C1 segment of cervical spinal cord (tissue), 14 donors: ENCODE results near the gene KCNF1.

Experiments used
- DNase-seq, 14 donors: peaks; one replicate each; lab custom pipeline; 2025; lab: John Stamatoyannopoulos, UW

Gene KCNF1

DNA sequence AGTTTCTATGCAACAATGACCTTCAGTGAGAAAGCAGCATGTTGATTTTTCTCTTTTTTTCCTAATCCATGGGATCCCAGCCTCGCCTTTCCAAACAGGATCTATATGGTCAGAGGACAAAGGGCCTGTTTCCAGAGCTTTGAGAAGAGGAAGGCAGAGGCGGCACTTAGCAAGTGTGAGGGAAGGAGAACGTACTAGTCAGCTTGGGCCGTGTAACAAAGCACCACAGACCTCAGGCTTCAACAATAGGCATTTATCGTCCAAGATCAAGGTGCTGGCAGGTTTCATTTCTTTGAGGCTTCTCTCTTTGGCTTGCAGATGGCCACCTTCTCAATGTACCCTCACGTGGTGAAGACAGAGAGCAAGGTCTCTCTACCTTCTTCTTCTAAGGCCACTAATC lies 7.3 kb upstream of the KCNF1 start:
- no peak for DNase-seq

DNA sequence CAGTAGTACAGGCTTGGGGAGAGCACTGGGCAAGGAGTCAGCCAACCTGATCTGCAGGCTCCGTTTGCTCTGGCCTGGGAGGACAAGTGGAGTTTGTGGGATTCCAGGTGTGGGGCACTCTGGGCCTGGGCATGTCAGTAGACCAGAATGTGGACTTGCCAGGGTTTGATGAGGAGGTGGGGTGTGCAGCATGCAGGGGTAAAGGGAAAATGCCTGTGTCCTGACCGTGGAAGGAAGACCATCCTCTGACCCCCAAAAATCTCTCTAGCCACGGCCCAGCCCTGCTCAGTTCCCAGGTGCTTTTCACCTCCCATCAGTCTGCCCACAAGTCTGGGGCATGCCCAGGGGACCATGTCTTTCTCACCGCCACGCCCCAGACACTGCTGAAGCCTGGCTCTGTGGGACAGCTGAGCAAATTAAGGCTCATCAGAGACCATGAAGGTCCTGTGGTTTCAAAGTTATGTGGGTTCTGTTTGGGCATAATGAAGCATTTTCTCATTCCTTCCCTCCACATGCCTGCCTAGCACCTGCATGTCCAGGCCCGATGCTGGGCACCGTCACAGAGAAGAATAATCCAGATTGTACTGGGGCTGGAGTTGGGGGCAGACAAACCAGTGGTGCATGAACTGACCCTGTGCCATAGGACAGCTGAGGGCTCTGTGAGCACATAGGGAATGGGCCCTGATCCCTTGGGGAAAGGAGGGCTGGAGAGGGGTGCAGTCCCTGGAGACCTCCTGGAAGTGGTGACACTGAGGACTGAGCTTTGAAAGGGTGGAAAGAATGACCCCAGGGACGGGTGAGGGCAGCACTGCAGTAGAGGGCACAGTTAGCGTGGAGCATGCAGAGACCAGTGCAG lies 6.5 kb upstream of the KCNF1 start:
- DNase-seq = no peak

DNA sequence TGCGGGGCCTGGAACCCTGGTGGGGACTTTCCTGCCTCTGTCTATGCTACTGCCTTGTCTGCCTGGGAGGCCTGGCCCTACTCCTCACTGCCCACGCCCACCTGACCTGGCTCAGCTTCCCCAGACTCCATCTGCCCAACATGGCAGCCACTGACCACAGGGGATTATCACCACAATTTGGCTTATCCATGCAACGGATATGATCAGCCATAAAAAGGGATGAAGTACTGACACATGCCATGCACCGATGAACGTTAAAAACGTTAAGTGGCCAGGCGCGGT lies 5.9 kb upstream of the KCNF1 start:
- DNase-seq = no peak

DNA sequence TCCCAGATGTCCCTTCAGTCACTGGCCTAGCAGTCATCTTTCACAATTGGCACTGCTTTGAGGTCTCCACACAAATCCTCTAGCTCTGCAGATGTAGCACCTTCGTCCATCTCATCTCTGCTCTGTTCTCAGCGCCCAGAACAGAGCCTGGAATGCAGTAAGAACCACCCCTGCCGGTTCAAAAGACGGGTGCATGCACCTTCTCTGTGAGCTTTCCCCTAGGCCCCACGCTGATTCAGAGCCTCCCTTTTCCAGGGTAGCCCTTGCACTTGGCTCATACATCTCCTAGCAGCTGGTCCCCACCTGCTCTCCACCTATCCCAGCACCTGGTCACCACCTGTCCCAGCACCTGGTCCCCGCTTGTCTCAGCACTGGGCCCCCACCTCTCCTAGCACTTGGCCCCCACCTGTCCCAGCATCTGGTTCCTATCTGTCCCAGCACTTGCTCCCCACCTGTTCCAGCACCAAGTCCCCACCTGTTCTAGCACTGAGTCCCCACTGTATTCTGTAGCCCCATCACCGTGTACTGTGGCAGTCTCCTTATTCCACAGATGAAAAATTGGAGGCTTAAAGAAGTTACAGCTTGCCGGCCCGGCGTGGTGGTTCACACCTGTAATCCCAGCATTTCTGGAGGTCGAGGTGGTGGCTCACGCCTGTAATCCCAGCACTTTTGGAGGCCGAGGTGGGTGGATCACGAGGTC lies 4.7 kb upstream of the KCNF1 start:
- no peak for DNase-seq

DNA sequence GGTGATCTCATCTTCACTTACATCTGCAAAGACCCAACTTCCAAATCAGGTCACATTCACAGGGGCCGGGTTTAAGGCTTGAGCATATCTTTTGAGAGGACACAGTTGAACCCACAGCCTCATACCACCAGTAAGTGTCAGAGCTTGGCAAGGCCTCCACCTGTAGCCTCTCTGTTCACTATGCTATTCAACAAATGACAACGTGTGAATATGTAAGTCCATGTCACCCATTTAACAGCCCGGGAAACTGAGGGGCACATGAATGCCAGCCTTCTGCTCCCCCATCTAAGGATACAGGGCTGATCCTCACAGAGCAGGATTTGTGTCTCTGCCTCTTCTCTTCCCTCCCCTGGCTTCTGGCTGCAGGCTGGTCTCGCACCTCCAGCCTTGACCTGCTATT lies 3.5 kb upstream of the KCNF1 start:
- no peak for DNase-seq

DNA sequence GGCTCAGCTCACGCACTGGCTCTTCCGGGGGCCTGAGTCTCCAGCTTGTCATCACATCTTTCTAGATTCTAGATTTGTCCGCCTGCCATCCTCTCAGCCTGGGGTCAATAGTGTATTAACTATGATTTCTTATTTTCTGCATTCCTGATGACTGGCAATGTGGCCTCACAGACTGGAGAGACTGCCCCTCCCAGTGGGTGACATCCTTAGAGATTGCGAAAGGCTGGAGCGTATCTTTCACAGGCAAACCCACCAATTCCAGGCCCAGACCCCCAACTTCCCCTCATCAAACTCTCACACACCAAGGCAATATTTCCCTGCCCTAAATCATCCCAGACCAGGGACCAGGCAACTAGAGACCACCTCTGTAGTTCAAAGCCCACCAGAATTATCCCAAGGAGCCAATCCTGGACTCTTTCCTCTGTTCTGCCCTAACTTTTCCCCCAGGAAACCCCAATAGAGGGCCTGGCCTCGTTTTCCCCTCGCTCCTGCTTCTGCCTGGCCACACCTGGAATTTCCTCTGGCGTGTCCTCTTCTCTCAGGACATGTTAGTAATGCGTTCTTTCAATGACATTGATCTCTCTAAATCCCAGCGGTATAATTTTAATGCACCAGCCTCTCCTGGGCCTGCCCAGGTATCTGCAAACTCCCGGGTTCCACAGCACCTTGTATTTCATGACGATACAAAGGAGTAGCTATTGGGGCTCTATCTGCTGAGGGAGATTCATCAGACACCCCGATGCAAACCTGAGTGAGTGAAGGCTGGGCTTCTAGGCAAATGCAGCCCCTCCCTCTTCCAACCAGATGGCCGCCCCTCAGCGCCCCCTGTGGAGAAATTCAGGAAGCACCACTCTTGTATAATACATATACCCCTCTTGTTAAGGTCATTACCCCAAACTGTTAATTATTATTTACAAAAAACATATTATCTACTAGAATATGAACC lies 2.4 kb upstream of the KCNF1 start:
- DNase-seq = no peak

DNA sequence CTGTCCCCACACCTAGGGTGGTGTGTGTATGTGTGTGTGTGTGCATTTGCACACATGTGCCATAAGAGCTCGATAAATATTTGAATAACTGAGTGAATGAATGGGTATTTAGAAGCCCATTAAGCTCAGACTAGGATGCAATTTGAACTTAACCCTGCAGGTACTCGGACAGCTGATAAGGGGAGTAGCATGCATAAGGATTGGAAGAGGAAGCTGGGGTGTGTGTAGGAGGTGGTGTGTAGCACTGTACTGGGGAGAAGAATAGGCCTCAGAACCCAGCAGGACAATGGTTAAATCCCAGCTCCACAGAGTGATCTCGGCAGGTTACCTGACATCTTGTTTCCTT lies 1.8 kb upstream of the KCNF1 start:
- DNase-seq = no peak

DNA sequence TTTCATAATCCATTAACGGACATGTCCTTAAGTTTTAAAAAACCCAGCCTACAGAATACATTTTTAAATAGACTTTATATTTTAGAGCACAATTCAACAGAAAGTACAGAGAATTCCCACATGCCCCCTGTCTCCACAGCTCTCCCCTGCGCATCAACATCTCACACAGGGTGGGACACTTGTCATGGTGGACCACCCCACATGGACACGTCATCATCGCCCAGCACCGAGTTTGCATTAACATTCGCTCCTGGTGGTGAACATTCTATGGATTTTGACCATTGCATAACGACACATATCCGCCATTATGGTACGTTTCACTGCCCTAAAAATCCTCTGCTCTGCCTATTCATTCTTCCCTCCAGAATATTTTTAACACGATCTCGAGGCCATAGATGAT lies 1.1 kb upstream of the KCNF1 start:
- no peak for DNase-seq

DNA sequence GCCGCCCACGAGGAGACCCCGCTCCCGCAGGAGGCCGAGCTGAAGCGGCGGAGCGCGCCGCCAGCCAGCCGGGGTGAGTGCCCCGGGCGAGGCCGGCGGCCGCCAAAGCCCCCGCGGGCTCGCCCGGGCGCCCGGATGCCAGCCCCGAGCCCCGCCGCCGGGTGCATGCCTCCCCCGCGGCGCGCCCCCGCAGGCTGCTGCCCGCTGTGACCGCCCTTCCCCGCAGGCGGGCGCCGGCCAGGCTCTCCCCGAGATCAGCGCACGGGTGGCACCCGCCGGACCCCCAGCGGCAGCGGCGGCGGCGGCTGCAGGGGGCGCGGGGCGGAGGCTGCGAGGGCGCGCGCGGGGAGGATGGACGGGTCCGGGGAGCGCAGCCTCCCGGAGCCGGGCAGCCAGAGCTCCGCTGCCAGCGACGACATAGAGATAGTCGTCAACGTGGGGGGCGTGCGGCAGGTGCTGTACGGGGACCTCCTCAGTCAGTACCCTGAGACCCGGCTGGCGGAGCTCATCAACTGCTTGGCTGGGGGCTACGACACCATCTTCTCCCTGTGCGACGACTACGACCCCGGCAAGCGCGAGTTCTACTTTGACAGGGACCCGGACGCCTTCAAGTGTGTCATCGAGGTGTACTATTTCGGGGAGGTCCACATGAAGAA lies 470 bp downstream of the KCNF1 start:
- no peak for DNase-seq

DNA sequence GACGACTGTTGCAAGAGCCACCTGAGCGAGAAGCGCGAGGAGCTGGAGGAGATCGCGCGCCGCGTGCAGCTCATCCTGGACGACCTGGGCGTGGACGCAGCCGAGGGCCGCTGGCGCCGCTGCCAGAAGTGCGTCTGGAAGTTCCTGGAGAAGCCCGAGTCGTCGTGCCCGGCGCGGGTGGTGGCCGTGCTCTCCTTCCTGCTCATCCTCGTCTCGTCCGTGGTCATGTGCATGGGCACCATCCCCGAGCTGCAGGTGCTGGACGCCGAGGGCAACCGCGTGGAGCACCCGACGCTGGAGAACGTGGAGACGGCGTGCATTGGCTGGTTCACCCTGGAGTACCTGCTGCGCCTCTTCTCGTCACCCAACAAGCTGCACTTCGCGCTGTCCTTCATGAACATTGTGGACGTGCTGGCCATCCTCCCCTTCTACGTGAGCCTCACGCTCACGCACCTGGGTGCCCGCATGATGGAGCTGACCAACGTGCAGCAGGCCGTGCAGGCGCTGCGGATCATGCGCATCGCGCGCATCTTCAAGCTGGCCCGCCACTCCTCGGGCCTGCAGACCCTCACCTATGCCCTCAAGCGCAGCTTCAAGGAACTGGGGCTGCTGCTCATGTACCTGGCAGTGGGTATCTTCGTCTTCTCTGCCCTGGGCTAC lies 1.2 kb downstream of the KCNF1 start:
- DNase-seq = no peak

DNA sequence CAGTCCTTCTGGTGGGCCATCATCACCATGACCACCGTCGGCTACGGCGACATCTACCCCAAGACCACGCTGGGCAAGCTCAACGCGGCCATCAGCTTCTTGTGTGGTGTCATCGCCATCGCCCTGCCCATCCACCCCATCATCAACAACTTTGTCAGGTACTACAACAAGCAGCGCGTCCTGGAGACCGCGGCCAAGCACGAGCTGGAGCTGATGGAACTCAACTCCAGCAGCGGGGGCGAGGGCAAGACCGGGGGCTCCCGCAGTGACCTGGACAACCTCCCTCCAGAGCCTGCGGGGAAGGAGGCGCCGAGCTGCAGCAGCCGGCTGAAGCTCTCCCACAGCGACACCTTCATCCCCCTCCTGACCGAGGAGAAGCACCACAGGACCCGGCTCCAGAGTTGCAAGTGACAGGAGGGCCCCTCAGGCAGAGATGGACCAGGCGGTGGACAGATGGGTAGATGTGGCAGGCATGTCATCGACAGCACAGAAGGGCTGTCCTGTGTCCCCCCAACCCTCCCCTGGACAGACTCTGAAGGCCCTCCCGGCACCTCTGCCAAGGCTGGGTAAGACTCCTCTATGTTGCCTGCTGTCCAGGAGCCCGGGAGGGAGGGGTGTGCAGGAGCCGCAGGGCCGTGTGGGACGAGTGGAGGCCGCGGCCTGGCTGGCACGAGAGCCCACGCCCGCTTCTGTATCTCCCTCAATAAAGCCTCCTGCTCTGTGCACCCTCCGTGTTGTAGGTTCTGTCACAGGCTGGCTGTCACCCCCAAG lies 2.0 kb downstream of the KCNF1 start:
- no peak for DNase-seq

DNA sequence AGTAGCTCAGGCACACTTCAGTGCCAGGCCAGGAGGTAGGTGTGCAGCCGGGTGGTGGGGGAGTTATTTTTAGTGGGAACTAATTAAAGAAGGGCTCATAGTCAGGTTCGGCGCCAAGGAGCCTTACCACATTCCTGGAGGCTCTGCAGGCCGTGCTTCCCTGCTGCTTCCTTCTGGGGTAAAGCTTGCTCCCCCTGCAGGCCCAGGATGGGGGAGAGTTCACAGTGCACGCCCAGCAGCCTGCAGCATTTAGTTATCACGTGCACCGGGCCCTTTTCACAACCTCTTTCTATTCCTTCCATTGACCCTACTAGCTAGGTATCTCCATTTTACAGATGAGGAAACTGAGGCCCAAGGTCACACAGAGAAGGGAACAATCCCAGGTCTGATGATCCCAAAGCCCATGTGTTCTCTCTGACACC lies 2.5 kb downstream of the KCNF1 start:
- no peak for DNase-seq

DNA sequence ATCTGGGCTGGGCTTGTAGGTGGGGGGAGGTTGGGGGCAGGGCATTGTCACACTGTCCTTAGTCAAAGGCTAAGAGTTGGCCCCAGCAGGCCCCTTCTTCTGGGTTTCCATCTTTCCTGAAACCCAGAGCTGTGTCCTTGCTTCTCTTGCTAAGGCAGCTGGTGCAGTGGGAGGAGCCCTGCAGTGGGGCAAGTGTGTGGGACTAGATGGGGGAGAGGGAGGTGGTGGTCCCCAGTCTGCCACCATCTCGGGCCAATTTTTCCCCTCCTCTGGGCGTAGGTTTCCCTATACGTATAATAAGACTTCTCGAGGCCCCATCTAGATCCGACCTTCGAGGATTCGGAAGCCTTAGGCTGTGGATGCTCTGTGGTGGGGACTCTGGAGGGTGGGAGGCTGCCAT lies 3.5 kb downstream of the KCNF1 start:
- no peak for DNase-seq

DNA sequence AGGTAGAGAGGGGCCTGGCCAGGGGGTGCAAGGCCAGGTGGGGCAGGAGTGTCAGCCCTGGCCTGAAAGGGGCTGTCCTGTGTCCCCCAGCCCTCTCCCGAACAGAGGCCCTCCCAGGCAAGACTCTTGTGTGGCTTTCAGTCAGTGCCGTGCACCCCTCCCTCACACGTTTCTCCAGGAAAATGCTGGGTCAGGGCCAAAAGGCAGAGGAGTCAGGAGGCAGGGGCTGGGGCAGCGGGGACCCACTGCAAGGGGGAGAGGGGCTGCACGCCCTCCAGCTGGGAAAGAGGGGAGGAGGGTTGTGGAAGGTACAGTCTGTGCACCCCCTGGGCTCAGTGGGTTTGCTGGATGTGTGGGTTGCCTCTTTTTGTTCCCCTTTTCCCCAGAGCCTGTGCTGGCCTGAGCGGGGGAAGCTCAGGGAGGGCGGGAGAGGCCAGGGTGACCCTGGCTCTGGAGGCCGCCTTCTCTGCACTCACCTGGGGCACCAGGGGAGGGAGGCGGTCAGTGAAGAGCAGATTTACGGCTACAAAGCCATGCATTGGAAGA lies 4.1 kb downstream of the KCNF1 start:
- DNase-seq = no peak

DNA sequence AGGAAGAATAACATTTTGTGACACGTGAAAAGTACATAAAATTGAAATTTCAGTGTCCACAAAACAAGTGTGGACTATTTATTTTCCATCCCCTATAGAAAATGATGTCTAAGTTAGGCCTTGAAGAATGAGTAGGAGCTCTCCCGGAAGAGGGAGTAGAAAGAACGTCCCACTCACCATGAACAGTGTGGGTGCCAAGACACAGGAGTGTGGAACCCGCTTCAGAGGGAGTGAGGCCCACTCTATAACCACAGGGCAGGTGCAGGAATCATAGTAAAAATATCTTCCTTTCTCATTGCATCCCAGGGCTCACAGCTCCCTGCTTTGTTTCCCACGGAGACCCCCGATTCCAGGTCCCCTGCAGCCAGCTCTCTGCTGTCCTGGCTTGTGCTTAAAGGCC lies 5.2 kb downstream of the KCNF1 start:
- DNase-seq = no peak

DNA sequence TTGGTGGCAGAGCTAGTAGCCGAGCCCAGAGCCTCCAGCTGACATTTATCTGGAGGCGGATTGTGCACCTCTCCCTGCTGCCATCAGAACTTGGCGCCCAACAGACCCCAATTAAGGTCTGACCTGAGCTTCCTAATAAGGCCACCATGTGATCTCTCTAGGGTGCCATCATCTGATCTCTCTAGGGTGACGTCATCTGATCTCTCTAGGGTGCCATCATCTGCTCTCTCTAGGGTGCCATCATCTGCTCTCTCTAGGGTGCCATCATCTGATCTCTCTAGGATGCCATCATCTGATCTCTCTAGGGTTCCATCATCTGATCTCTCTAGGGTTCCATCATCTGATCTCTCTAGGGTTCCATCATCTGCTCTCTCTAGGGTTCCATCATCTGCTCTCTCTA lies 6.2 kb downstream of the KCNF1 start:
- DNase-seq = no peak

DNA sequence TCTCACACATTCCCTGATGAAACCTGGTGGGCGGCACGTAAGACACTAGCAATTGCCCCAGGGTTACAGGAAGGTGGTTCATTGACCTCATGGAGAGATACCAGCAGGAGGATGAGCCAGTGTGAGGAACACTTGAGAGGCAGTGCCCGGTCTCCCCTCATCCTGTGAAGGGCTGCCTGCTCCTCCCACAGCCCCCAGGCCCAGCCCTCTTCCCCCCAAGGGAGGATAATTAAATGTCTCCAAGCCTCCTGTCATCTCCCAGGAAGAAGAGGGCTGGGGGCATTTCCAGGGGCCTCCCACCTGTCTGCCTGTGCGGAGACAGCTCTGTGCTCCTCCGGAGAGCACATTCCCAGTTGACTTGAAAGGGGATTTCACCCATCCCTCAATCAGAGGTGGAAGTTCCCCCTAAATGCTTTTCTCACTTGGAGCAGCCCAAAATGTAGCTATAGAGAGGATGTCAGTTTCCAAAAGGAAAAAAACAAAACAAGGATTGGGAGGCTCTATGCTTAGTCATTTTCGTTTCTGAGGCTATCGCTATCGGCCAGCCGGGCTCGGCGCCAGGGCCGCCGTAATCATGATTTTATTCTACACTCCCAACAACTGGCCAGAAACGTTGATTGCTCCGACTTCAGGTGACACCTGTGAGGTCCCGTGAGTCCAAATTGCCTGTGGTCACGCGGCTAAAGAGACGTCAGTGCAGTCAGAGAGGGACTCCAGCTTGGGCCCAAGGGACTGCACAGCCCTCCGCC lies 7.1 kb downstream of the KCNF1 start:
- no peak for DNase-seq

DNA sequence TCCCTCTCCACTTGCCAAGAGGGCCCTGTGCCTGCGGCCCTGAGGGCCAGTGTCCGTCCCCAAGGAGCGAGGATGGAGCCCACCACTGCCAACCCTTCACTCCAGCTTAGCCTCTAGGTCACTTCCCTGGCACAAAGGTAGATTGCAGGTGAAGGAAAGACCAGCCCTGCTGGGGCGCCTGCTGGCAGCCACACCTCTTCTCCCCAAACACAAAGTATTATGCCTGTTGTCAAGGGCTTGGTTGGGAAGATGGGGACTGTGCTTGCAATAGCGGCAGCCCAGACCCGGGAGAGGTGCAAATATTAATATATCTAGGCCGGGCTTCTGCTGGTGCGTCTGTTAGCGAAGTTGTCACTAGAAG lies 7.7 kb downstream of the KCNF1 start:
- DNase-seq = no peak

DNA sequence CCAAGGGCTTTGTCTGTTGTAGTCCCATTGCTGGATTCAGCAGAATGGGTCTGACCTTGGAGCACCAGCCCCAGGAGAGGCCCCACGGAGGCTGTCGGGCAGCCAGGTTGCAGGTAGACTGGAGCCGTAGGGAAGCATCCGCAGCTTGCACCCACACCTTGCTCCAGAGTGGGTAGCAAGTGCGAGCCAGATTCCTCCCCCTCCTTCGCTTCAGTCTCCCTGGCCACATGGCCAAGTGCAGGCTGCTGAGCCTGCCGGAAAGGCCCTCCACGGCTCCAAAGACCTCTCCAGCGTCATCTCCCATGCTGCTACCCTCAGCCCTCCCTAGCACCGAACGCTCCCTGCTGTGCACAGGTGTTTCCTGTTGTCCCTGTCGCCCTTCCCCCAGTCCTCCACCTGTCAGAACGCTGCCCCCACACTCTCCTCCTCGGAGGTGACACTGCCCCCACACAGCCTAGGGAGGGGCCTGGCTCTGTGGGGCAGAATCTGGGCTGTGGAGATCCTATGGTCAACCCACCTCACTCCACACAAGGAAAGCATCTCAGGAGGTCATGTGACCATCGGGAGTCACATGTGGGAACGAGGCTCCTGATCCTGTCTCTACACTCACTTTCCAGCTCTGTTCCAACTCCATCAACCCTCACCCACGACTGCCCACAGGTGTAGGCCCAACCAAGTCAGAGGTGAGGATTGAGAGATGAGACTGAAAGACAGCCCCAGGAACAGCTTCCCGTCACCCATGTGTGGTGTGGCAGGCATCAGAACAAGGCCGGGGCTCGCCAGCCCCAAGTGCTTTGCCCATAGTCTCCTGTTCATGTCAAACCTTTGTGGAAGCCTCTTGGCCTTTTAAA lies 8.3 kb downstream of the KCNF1 start:
- DNase-seq = no peak
